HCT116 (cell line): Measurements from ENCODE around the gene RHNO1.

ENCODE experiments used
- EZH2phosphoT487 ChIP-seq: fragments of 200-600 bp; IDR thresholded peaks from 2 replicates; pipeline ENCODE4 v1.6.1; 2018; ENCODE audit warnings: antibody characterized with exemption, borderline replicate concordance
- POLR2A ChIP-seq: IDR thresholded peaks from 2 replicates; pipeline ENCODE4 v1.7.0; 2011; ENCODE audit warnings: borderline replicate concordance; ENCODE audit not compliant: insufficient read depth, insufficient read length; ENCODE audit errors: extremely low read depth
- SP1 ChIP-seq: IDR thresholded peaks from 2 replicates; pipeline ENCODE4 v1.6.1; 2012; ENCODE audit warnings: low read depth
- TF ChIP-seq, protein P1 (sequence below), 3 experiments: fragments of 200-600 bp in 1 of 3; sonication (generic) in 1 of 3; IDR thresholded peaks in 2 of 3; conservative IDR thresholded peaks in 1 of 3; 2 replicates each; pipeline ENCODE4 v1.5.1; 2012 to 2017; ENCODE audit warnings: low read depth in 2 of 3, low read length in 2 of 3, antibody characterized with exemption in 1 of 3, borderline replicate concordance in 1 of 3, control low read depth in 1 of 3, mild to moderate bottlenecking in 1 of 3, mixed read lengths in 1 of 3, mixed run types in 1 of 3, moderate library complexity in 1 of 3; ENCODE audit not compliant: insufficient read depth in 1 of 3
- TF ChIP-seq, protein P2 (sequence below): IDR thresholded peaks from 2 replicates; pipeline ENCODE4 v1.6.1; 2012

DNA sequence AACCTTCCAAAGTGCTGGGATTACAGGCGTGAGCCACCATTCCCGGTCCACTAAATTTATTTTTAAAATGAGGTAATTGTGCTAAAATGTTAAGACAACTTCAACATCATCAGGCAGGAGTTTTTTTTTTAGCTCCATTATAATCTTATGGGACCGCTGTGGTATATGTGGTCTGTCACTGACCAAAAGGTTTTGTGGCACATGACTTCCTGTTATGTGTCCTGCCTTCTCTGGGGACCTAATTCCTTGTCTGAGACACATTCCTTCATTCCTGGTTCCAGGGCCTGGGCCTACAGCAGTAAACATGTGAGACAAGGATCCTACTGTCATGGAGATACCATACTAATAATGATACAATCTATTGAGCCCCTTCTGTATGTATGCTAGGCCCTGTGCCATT is 25.1 kb upstream of the RHNO1 start:
- TF ChIP-seq, protein P1, sequence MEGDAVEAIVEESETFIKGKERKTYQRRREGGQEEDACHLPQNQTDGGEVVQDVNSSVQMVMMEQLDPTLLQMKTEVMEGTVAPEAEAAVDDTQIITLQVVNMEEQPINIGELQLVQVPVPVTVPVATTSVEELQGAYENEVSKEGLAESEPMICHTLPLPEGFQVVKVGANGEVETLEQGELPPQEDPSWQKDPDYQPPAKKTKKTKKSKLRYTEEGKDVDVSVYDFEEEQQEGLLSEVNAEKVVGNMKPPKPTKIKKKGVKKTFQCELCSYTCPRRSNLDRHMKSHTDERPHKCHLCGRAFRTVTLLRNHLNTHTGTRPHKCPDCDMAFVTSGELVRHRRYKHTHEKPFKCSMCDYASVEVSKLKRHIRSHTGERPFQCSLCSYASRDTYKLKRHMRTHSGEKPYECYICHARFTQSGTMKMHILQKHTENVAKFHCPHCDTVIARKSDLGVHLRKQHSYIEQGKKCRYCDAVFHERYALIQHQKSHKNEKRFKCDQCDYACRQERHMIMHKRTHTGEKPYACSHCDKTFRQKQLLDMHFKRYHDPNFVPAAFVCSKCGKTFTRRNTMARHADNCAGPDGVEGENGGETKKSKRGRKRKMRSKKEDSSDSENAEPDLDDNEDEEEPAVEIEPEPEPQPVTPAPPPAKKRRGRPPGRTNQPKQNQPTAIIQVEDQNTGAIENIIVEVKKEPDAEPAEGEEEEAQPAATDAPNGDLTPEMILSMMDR (IDR thresholded peaks at IDR 0.05 in 2 of 3, conservative IDR thresholded peaks at IDR 0.05 in 1 of 3; ENCODE audit: borderline replicate concordance in 1 of 3, insufficient read depth in 1 of 3, low read depth in 2 of 3, low read length in 2 of 3) = no peak
- TF ChIP-seq, protein P2, sequence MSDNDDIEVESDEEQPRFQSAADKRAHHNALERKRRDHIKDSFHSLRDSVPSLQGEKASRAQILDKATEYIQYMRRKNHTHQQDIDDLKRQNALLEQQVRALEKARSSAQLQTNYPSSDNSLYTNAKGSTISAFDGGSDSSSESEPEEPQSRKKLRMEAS = no peak
- no peak for TF ChIP-seq EZH2phosphoT487
- TF ChIP-seq POLR2A = no peak
- TF ChIP-seq SP1 = no peak
